Measurements from ENCODE around the gene GATAD2A. TPM values are rescaled to one million over a fixed set of nuclear protein-coding genes. Genes with fewer than 3 reads are reported as not detected.

The GATAD2A gene
- total RNA-seq, 2 donors from 2014 or later = 102 to 145 TPM

GRCh38 chr19:19524053-19524452 lies 118.6 kb downstream of the GATAD2A start:
- Histone ChIP-seq H3K4me3 (no peak overlapping the region), H3K4me1 (no peaks in the 10 kb centered on the region), H3K27ac (no peak overlapping the region), H3K9ac (ENCODE audit: low read depth in 2 of 2, low read length in 2 of 2) (no peak overlapping the region), H3K27me3 (no peaks in the 10 kb centered on the region), H3K9me3 (no peaks in the 10 kb centered on the region), H3K36me3 (no peaks in the 10 kb centered on the region)
- TF ChIP-seq CTCF (IDR thresholded peaks at IDR 0.05) = no peak
- no peak for DNase-seq
- intact Hi-C loops (cut with DNase I) = no loop called here

- DNase-seq = no peak
- Histone ChIP-seq H3K9ac (ENCODE audit: low read depth in 2 of 2, low read length in 2 of 2) (no peak overlapping the region), H3K4me3 (no peak overlapping the region), H3K27me3 (no peaks in the 10 kb centered on the region), H3K36me3 (no peaks in the 10 kb centered on the region), H3K4me1 (no peaks in the 10 kb centered on the region), H3K27ac (no peak overlapping the region), H3K9me3 (no peaks in the 10 kb centered on the region)
- no peak for TF ChIP-seq CTCF (IDR thresholded peaks at IDR 0.05)
- intact Hi-C loops (cut with DNase I) = no loop called here
These were observed 120.3 kb downstream of the GATAD2A start for GRCh38 chr19:19525611-19526380.

- no peaks in the 10 kb centered on the region for H3K4me1 ChIP-seq
- no peak for DNase-seq
- no peak overlapping the region for H3K27ac ChIP-seq
- intact Hi-C loops (cut with DNase I) = no loop called here
- no peaks in the 10 kb centered on the region for H3K36me3 ChIP-seq
- no peak overlapping the region for H3K4me3 ChIP-seq
- TF ChIP-seq CTCF (IDR thresholded peaks at IDR 0.05) = no peak
- H3K27me3 ChIP-seq = no peaks in the 10 kb centered on the region
- no peaks in the 10 kb centered on the region for H3K9me3 ChIP-seq
- H3K9ac ChIP-seq (ENCODE audit: low read depth in 2 of 2, low read length in 2 of 2) = no peak overlapping the region
These were observed 121.3 kb downstream of the GATAD2A start for GRCh38 chr19:19526581-19527370.

- Histone ChIP-seq H3K36me3 (no peaks in the 10 kb centered on the region), H3K4me3 (no peak overlapping the region), H3K4me1 (no peaks in the 10 kb centered on the region), H3K9ac (ENCODE audit: low read depth in 2 of 2, low read length in 2 of 2) (no peak overlapping the region), H3K27me3 (no peaks in the 10 kb centered on the region), H3K27ac (no peak overlapping the region), H3K9me3 (no peaks in the 10 kb centered on the region)
- no peak for TF ChIP-seq CTCF (IDR thresholded peaks at IDR 0.05)
- intact Hi-C loops (cut with DNase I) = no loop called here
- no peak for DNase-seq
These were observed 121.8 kb downstream of the GATAD2A start for GRCh38 chr19:19527371-19527656.

GRCh38 chr19:19527674-19528625 lies 122.5 kb downstream of the GATAD2A start:
- DNase-seq = no peak
- H3K4me1 ChIP-seq = no peaks in the 10 kb centered on the region
- H3K9me3 ChIP-seq = no peaks in the 10 kb centered on the region
- no peaks in the 10 kb centered on the region for H3K36me3 ChIP-seq
- intact Hi-C loops (cut with DNase I) = no loop called here
- H3K9ac ChIP-seq (ENCODE audit: low read depth in 2 of 2, low read length in 2 of 2) = peak overlapping the region in 1 of 2 donors; percentile 2
- H3K4me3 ChIP-seq = no peak overlapping the region
- no peak overlapping the region for H3K27ac ChIP-seq
- no peaks in the 10 kb centered on the region for H3K27me3 ChIP-seq
- no peak for TF ChIP-seq CTCF (IDR thresholded peaks at IDR 0.05)
